Kidney capillary endothelial cell (primary cell): ENCODE measurements around the gene DENND5A.
"Not testable (repeated sequence)": the region's sequence is repeated elsewhere in the genome, so short reads cannot be mapped to it uniquely, and the experiment has no call there.

Source experiments
- DNase-seq: peaks from one replicate; pipeline ENCODE4 v3.0.0-alpha.2; 2018; ENCODE audit warnings: low spot score

Gene DENND5A

DNA sequence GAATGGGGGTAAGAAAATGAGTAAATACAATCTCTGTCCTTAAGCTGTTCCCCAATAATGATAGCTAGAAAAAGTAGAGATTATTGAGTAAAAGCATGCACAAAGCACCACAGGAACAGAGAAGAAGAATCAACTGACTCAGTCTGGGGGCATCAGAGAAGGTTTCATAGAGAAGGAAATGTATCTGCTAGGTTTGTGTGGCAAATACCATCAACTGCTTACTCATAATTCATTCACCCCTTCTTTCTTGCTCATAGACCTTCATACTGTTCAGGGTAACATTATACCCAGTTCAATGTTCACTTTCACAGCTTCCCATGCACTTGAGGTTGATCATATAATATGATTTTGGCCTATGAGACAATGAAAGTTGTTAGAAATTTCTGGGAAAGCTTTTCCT is 88.6 kb downstream of the DENND5A start:
- DNase-seq, result no peak

DNA sequence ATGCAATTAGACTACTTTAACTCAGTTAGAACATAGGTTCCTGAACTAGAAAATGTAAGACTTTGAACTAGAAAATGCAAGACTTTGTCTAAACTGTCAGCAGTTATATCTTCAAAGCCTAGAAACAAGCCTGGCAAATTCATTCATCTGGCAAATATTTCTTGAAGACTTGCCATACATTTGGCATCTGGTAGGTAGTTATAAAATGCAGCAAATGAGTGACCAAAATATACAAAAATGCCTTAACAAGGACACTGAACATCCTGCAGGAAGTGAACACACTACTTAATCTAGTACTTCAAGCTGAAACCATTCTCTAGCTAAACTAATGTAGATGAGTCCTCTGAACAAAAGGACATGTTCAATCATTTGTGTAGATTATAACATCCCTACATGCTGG is 89.0 kb downstream of the DENND5A start:
- no peak for DNase-seq

- DNase-seq, result no peak
Observed at GRCh38 chr11:9172389-9172788, 92.8 kb downstream of the DENND5A start.

DNA sequence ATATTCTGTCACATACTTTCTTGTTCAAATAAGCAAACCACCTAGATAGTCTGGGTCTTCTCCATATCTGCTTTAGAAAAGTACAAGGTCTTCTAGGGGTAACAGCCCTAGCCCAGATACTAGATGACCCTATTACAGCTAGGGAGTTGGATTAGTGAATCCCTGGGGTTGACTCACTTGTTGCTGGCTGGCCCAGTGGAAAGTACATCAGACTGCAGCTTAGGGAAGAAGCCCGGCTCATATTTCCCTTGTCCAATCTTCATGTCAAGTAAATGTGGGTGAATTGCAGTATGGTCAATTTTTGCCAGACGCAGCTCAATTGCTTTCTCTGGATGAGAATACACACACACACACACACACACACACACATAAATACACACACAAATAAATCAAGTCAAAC is 94.7 kb downstream of the DENND5A start:
- DNase-seq, result no peak

GRCh38 chr11:9169595-9170295 is 95.4 kb downstream of the DENND5A start:
- no peak for DNase-seq

DNA sequence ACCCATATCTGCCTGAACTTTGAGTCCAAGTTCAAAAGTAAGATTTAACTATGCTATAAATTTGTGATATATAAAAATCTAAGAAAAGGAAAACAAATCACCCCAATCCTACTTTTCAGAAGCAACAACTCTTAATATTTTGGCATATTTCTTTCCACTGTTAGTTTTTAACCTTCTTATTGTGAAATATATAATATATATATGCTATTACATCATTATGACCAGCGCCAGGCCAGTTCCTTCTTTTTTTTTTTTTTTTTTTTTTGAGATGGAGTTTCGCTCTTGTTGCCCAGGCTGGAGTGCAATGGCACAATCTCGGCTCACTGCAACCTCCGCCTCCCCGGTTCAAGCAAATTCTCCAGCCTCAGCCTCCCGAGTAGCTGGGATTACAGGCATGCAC is 103.2 kb downstream of the DENND5A start:
- DNase-seq, result not testable (repeated sequence)

GRCh38 chr11:9160166-9160565 is 105.0 kb downstream of the DENND5A start:
- peak; percentile 49 for DNase-seq

DNA sequence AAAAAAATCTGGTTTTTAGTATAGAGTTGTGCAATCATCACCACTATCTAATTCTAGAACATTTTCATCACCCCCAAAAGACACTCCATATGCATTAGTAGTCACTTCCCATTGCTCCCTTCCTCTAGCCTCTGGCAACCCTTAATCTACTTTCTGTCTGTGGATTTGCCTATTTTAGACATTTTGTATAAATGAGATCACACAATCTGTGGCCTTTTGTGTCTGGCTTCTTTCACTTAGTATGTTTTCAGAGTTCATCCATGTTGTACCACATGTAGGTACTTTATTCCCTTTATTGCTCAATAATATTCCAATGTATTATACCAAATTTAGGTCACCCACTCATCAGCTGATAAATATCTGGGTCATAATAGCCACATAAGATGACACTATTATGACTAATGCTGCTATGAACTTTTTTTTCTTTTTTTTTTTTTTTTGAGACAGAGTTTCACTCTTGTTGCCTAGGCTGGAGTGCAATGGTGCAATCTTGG is 106.2 kb downstream of the DENND5A start:
- DNase-seq, result peak; percentile 57

DNA sequence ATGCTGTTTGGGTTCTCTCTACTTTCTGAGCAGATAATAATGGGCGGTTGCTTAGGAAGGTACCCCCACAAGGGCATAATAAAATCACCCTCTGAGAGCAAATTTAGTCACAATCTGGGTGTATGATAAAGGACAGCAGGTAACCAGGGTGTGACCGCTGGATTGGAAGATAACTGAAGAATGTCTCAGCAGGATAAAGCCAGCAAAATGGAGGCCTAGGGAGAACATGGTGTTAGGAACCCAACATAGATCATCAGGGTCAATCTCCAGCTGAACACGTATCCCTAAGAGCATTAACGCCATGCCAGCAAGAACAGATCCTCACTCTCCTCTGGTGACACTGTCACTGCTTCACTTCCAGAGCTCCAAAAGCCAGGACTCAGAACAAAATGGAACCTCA is 109.2 kb downstream of the DENND5A start:
- no peak for DNase-seq

- DNase-seq, result no peak
Observed at GRCh38 chr11:9153651-9154050, 111.5 kb downstream of the DENND5A start.

DNA sequence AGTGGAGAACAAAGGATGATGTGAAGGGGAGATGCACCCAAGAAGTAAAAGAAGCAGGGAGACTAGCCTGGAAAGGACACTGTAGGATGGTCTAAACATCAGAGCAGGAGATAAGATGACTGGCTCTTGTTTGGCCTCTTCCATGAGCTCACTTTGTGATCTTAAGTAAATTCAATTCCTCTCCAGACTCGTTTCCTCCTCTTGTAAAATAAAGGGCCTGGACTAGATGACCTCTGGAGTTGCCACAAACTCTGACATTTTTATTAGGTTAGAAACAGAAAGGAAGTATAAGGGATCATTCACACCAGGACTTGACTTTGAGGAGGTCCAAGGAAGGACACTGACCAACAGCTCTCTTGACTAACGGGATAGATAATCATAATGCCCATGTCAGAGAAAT is 113.5 kb downstream of the DENND5A start:
- DNase-seq, result no peak

- DNase-seq, result peak; percentile 69
Observed at GRCh38 chr11:9150926-9151325, 114.2 kb downstream of the DENND5A start.

GRCh38 chr11:9150501-9150900 is 114.6 kb downstream of the DENND5A start:
- peak; percentile 93 for DNase-seq

DNA sequence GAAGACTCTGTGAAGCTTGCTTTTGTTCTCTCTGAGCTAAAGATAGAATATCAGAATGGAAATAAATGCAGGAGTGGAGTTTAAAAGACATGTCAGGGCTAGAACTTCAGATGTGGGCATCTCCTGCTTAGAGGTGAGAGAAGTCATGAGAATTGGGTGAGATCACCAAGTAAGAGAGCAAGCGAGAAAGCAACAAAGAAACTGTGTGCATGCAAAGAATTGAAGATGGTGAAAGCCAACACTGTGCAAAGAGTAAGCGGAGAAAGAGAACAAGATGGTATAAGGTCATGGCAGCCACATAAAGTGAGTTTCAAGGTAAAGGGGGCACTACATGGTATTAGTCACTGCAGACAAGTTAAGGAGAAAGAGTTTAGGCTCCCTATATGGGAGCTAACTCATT is 116.4 kb downstream of the DENND5A start:
- DNase-seq, result no peak

- DNase-seq, result no peak
Observed at GRCh38 chr11:9148035-9148434, 117.1 kb downstream of the DENND5A start.

DNA sequence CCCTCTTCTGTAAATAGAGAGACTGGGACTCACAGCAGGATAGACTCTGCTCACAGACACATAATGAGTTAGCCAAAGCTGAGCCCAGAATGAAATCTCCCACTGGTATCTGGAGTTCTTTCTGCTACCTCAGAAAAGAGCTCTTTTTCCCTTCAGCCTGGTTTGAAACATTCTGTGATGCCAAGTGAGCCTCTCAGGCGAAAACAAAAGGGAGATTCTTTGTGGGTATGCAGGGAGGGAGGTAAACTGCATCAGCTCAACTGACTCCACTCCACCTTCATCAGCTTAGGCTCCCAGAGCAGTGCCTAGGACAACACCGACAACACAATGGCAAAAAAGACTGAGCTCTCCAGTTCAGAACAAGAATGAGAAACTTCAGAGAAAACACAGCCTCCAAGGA is 118.7 kb downstream of the DENND5A start:
- no peak for DNase-seq

GRCh38 chr11:9145283-9145682 is 119.9 kb downstream of the DENND5A start:
- no peak for DNase-seq

DNA sequence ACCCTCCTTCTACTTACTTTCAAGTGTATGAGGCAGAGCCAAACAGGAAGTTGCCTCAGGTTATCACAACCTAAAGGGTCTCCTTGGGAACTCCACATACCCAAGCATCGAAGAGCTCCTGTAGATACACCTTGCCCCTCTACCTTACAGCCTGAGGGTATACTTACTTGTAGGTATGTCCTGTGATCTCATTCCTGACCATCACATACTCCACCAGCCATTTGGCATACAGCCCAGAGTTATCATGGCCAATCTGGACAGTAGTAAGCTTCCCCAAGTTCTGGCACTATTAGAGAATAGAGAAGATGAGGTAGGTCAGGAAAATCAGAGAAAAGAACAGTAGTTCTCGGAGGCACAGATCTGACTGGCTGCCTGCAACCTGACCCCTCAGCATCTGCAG is 120.3 kb downstream of the DENND5A start:
- DNase-seq, result no peak

DNA sequence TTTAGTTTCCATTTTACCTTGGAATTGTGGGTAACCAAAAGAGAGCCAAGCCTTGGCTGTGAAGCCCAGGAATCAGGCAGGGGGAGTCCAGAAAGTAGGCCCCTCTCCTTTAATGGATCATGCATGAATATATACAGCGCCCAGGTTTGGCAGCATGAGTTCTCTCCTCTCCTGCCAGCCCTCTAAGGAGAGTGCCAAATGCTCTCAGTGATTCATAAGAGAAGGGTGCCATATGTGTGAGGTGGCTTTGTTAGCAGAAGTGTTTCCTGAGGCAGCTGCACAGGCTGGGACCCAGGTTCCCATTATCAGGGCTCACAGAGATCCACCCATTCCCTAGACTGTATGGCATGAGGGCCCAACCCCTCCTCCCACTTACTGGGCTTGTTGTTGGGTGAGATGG is 121.4 kb downstream of the DENND5A start:
- DNase-seq, result no peak

GRCh38 chr11:9142732-9143131 is 122.4 kb downstream of the DENND5A start:
- DNase-seq, result no peak

GRCh38 chr11:9141186-9141585 is 124.0 kb downstream of the DENND5A start:
- no peak for DNase-seq

DNA sequence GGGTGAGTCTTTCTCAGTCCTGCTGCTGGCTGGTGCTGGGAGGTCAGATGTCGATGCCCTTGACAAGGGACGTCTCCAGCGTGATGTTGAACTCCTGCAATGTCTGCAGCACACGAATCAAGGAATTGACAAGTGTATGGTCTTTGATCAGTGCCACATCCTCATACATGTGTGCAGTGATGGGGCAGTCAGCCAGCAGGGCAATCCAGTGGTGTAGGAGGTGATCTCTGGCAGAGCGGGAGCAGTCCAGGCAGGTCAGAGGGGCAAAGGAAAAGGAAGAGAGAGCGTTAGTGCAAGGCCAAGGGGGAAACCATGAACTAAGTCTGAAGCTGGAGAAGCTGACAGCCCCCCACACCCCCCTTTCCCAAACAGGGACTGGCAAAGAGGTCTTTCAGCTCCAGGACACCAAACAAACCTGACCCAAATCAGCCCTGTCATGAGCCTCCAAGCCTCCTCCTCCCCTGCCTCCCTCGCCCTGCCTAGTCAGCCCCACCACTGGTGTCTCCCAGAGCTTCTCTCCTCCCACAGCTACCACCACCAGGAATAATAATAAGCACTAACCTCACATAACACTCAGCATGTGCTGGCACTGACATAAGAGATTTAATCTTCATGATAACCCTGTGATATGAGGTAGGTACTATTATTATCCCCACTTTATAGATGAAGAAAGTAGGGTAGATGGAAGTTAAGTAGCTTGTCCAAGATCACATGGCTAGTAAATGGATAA is 125.4 kb downstream of the DENND5A start:
- DNase-seq, result no peak
